HCT116 (cell line): ENCODE measurements around the gene NAT8. TPM values are rescaled to one million over a fixed set of nuclear protein-coding genes. Genes with fewer than 3 reads are reported as not detected.
"Not testable (repeated sequence)": the region's sequence is repeated elsewhere in the genome, so short reads cannot be mapped to it uniquely, and the experiment has no call there.

Experiments
- ATAC-seq: fragments of 200-7000 bp; cut with Tn5 transposase; 2 replicates; pipeline ENCODE4 v1.9.1; 2020; ENCODE audit warnings: mild to moderate bottlenecking, moderate library complexity
- BruUV-seq: library from RNA; stranded (reverse); fragments of 400-500 nt; replicated peaks from 2 replicates; lab custom pipeline; 2021; lab: Mats Ljungman, UMichigan
- CTCF ChIA-PET: fragments of 300-600 bp; sonication (Branson Sonifier 250); formaldehyde crosslinking; loops from one replicate; lab custom pipeline; 2021; ENCODE audit warnings: antibody characterized with exemption; lab: Charles Lee
- POLR2A ChIA-PET: fragments of 300-600, 350-600 bp; sonication (Branson Sonifier 250); formaldehyde crosslinking; loops from one replicate; lab custom pipeline; 2021; ENCODE audit warnings: antibody characterized with exemption; lab: Charles Lee
- RAD21 ChIA-PET, 2 experiments: fragments of 300-600 bp; sonication (Branson Sonifier 250); formaldehyde crosslinking; loops; one replicate each; lab custom pipeline; 2023; ENCODE audit warnings: low total read pairs in 2 of 2; ENCODE audit not compliant: uncharacterized antibody in 2 of 2, unreplicated experiment in 2 of 2, low non-redundant PET in 1 of 2; lab: Charles Lee
- DNase-seq: peaks from one replicate; pipeline ENCODE4 v3.0.0-alpha.2; 2010; ENCODE audit warnings: low read depth, low spot score
- H2AFZ ChIP-seq: fragments of 200-600 bp; shearing (Covaris generic), sonication (generic); 2 replicates; pipeline ENCODE4 v1.6.1; 2017; ENCODE audit warnings: low read depth, mixed run types, mixed read lengths, antibody characterized with exemption, low read length; ENCODE audit not compliant: poor library complexity, severe bottlenecking
- H3K27ac ChIP-seq: 2 replicates; pipeline ENCODE4 v1.5.1; 2012; ENCODE audit warnings: low read depth, low read length
- H3K27me3 ChIP-seq: fragments of 200-600 bp; sonication (generic); 2 replicates; pipeline ENCODE4 v1.6.1; 2016; ENCODE audit warnings: mixed run types, low read length, mixed read lengths; ENCODE audit not compliant: insufficient read depth
- H3K36me3 ChIP-seq, 2 experiments: fragments of 200-500 bp in 1 of 2; fragments of 200-600 bp in 1 of 2; sonication (Bioruptor generic) in 1 of 2; sonication (generic) in 1 of 2; 2 replicates each; pipeline versions ENCODE4 v1.5.1 to v1.6.1; 2014 to 2016; ENCODE audit warnings: low read length in 2 of 2, inconsistent platforms in 1 of 2, mixed read lengths in 1 of 2, mixed run types in 1 of 2; ENCODE audit not compliant: insufficient read depth in 2 of 2, control insufficient read depth in 1 of 2
- H3K4me1 ChIP-seq, 2 experiments: fragments of 200-600 bp in 1 of 2; sonication (generic) in 1 of 2; 2 replicates each; pipeline versions ENCODE4 v1.5.1 to v1.6.1; 2012 to 2017; ENCODE audit warnings: low read length in 2 of 2, inconsistent platforms in 1 of 2, mild to moderate bottlenecking in 1 of 2, mixed read lengths in 1 of 2, mixed run types in 1 of 2, moderate library complexity in 1 of 2; ENCODE audit not compliant: insufficient read depth in 2 of 2, control insufficient read depth in 1 of 2
- H3K4me2 ChIP-seq: fragments of 200-600 bp; sonication (generic); 2 replicates; pipeline ENCODE4 v1.6.1; 2017; ENCODE audit warnings: mixed run types, low read length, mixed read lengths
- H3K4me3 ChIP-seq, 2 experiments: fragments of 200-600 bp in 1 of 2; sonication (generic) in 1 of 2; replicated peaks in 1 of 2; 2 replicates each; pipeline ENCODE4 v1.5.1; 2011 to 2016; ENCODE audit warnings: low read length in 2 of 2, control low read depth in 1 of 2, low read depth in 1 of 2, mild to moderate bottlenecking in 1 of 2, mixed read lengths in 1 of 2, mixed run types in 1 of 2
- H3K79me2 ChIP-seq: fragments of 200-600 bp; sonication (generic); 2 replicates; pipeline ENCODE4 v1.6.1; 2017; ENCODE audit warnings: mild to moderate bottlenecking, mixed run types, low read length, moderate library complexity, mixed read lengths; ENCODE audit not compliant: insufficient read depth
- H3K9ac ChIP-seq: fragments of 200-600 bp; sonication (generic); 2 replicates; pipeline ENCODE4 v1.6.1; 2016; ENCODE audit warnings: low read length, mixed read lengths
- H3K9me2 ChIP-seq: fragments of 200-600 bp; sonication (generic), shearing (Covaris generic); 2 replicates; pipeline ENCODE4 v1.6.1; 2017; ENCODE audit warnings: mixed run types, mild to moderate bottlenecking, moderate library complexity; ENCODE audit not compliant: insufficient read depth
- H3K9me3 ChIP-seq, 2 experiments: fragments of 200-500 bp in 1 of 2; fragments of 200-600 bp in 1 of 2; sonication (Bioruptor generic) in 1 of 2; sonication (generic) in 1 of 2; 2 replicates each; pipeline ENCODE4 v1.6.1; 2014 to 2017; ENCODE audit warnings: low read length in 2 of 2, mixed read lengths in 2 of 2, inconsistent platforms in 1 of 2, low read depth in 1 of 2, mild to moderate bottlenecking in 1 of 2, mixed run types in 1 of 2, moderate library complexity in 1 of 2; ENCODE audit not compliant: control insufficient read depth in 1 of 2, insufficient read depth in 1 of 2
- H4K20me1 ChIP-seq: fragments of 200-600 bp; sonication (generic), shearing (Covaris generic); 2 replicates; pipeline ENCODE4 v1.6.1; 2017; ENCODE audit warnings: mixed run types, mild to moderate bottlenecking, moderate library complexity; ENCODE audit not compliant: insufficient read depth
- CBX3 ChIP-seq: IDR thresholded peaks from 2 replicates; pipeline ENCODE4 v1.6.1; 2012; ENCODE audit warnings: low read depth
- CEBPB ChIP-seq: IDR thresholded peaks from 2 replicates; pipeline ENCODE4 v1.6.1; 2012; ENCODE audit warnings: low read depth
- EGR1 ChIP-seq: IDR thresholded peaks from 2 replicates; pipeline ENCODE4 v1.6.1; 2012; ENCODE audit warnings: low read depth
- EZH2 ChIP-seq: fragments of 200-600 bp; sonication (generic); IDR thresholded peaks from 2 replicates; pipeline ENCODE4 v1.6.1; 2017; ENCODE audit warnings: antibody characterized with exemption, mixed run types
- JUND ChIP-seq: IDR thresholded peaks from 2 replicates; pipeline ENCODE4 v1.6.1; 2012
- POLR2A ChIP-seq: IDR thresholded peaks from 2 replicates; pipeline ENCODE4 v1.7.0; 2011; ENCODE audit warnings: borderline replicate concordance; ENCODE audit not compliant: insufficient read depth, insufficient read length; ENCODE audit errors: extremely low read depth
- ZNF274 ChIP-seq: fragments of 200-500 bp; sonication (Bioruptor generic); IDR thresholded peaks from 2 replicates; pipeline ENCODE4 v1.6.1; 2014; ENCODE audit warnings: mild to moderate bottlenecking, low read depth, low read length, inconsistent platforms
- intact Hi-C: fragments of 100-400 bp; cut with micrococcal nuclease; formaldehyde crosslinking; loops from 2 replicates; pipeline ENCODE4 v1.10.0; 2022
- total RNA-seq: library from RNA; stranded (reverse); gene quantifications from one replicate; pipeline ENCODE4 v1.2.1, GENCODE V29; 2021; ENCODE audit not compliant: unreplicated experiment
- TF ChIP-seq, protein P1 (sequence below): IDR thresholded peaks from 2 replicates; pipeline ENCODE4 v1.6.1; 2012
- TF ChIP-seq, protein P2 (sequence below): IDR thresholded peaks from 2 replicates; pipeline ENCODE4 v1.6.1; 2012; ENCODE audit warnings: low read depth

NAT8 gene
- total RNA-seq, 1 experiment from 2014 or later: not detected

DNA sequence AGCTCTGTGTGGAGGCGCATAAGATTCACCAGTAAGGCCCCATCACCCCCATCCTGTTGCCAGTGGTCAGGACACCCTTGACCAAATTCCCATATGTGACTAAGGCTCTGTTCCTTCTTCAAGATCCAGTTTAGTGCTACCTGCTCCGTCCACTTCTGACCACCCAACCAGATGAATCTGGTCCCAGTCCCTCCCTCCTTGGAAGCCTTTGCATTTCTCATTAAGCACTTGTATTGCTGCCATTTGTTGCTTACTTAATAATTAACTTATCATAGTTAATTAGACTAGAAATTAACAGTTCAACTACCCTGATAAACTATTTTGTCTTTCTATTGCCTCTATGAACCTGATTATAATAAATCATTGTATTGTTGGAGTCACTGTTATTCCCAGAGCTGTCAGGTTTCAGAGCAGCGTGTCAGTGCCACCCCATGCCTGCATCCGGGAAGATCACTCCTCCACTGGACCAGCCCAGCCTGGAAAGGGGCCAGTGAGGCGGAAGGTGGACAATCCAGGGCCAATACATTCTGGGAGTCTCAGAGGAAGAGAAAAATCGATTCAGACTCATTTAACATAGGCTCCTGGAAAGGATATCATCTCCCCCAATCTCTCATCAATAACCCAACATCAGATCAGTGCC is 9.5 kb upstream of the NAT8 start:
- no peak for DNase-seq
- Histone ChIP-seq H3K9me3 (no peaks in the 10 kb centered on the region), H3K9ac (no peak overlapping the region), H2AFZ (no peak overlapping the region), H4K20me1 (no peaks in the 10 kb centered on the region), H3K27ac (no peak overlapping the region), H3K9me2 (no peaks in the 10 kb centered on the region), H3K36me3 (no peaks in the 10 kb centered on the region), H3K4me2 (no peak overlapping the region), H3K4me1 (peaks cover 0 to 3% of the 10 kb centered on the region in 2 experiments; a peak in 1 of 4 replicates), H3K4me3 (no peak overlapping the region), H3K79me2 (no peaks in the 10 kb centered on the region), H3K27me3 (no peaks in the 10 kb centered on the region)
- intact Hi-C loops: no loop called here
- ATAC-seq: no peak
- ChIA-PET CTCF (no interaction called here), POLR2A (no interaction called here), RAD21 (no interaction called here)
- BruUV-seq: no TSS peak
- TF ChIP-seq ZNF274: no peak
- no peak for TF ChIP-seq POLR2A

DNA sequence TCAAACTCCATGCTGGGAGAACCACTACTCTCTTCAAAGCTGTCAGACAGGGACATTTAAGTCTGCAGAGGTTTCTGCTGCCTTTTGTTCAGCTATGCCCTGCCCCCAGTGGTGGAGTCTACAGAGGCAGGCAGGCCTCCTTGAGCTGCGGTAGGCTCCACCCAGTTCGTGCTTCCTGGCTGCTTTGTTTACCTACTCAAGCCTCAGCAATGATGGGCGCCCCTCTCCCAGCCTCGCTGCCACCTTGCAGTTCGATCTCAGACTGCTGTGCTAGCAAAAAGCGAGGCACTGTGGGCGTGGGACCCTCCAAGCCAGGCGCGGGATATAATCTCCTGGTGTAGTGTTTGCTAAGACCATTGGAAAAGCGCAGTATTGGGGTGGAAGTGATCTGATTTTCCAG is 5.5 kb upstream of the NAT8 start:
- POLR2A ChIA-PET, H3K36me3 ChIP-seq, RAD21 ChIA-PET, H3K9me2 ChIP-seq, H3K27me3 ChIP-seq, ATAC-seq, DNase-seq, H3K27ac ChIP-seq, intact Hi-C loops, H3K79me2 ChIP-seq, BruUV-seq, H2AFZ ChIP-seq, H3K9me3 ChIP-seq, H3K4me2 ChIP-seq, H3K4me1 ChIP-seq, H4K20me1 ChIP-seq, H3K4me3 ChIP-seq, H3K9ac ChIP-seq: not testable (repeated sequence)
- CTCF ChIA-PET: interaction anchor here (1.5 kb wide), 1 partner anchor 28 kb away, joined by 4 read pairs; no protein-coding TSS in a partner anchor

DNA sequence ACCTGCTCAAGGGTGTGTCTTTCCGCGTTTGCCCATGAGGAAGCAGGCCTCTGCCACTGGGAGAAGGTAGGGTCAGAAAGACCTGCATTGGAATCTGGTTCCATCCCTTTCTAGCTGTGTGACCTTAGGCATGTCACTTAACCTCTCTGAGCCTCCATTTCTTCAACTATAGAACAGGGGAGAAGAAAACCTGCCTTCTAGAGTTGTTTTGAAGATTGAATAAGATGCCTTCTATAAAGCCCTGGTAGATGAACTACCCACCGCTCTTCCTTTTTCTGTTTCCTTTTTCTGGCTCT is 507 bp downstream of the NAT8 start:
- DNase-seq: no peak
- no peak overlapping the region for H3K9ac ChIP-seq
- BruUV-seq: no TSS peak
- H4K20me1 ChIP-seq: no peaks in the 10 kb centered on the region
- ChIA-PET CTCF (no interaction called here), POLR2A (no interaction called here), RAD21 (no interaction called here)
- no peaks in the 10 kb centered on the region for H3K9me2 ChIP-seq
- no peak overlapping the region for H2AFZ ChIP-seq
- peaks cover 0 to 3% of the 10 kb centered on the region in 2 experiments; a peak in 1 of 4 replicates for H3K4me1 ChIP-seq
- ATAC-seq: no peak
- no peak overlapping the region for H3K4me3 ChIP-seq
- intact Hi-C loops: no loop called here
- H3K4me2 ChIP-seq: no peak overlapping the region
- H3K36me3 ChIP-seq: no peaks in the 10 kb centered on the region
- peaks cover 0 to 4% of the 10 kb centered on the region in 2 experiments; a peak in 1 of 4 replicates for H3K9me3 ChIP-seq
- H3K79me2 ChIP-seq: no peaks in the 10 kb centered on the region
- no peaks in the 10 kb centered on the region for H3K27me3 ChIP-seq
- TF ChIP-seq JUND (no peak), CEBPB (no peak), EZH2 (no peak), EGR1 (no peak), CBX3 (no peak)
- TF ChIP-seq, protein P1, sequence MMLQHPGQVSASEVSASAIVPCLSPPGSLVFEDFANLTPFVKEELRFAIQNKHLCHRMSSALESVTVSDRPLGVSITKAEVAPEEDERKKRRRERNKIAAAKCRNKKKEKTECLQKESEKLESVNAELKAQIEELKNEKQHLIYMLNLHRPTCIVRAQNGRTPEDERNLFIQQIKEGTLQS: no peak
- TF ChIP-seq, protein P2, sequence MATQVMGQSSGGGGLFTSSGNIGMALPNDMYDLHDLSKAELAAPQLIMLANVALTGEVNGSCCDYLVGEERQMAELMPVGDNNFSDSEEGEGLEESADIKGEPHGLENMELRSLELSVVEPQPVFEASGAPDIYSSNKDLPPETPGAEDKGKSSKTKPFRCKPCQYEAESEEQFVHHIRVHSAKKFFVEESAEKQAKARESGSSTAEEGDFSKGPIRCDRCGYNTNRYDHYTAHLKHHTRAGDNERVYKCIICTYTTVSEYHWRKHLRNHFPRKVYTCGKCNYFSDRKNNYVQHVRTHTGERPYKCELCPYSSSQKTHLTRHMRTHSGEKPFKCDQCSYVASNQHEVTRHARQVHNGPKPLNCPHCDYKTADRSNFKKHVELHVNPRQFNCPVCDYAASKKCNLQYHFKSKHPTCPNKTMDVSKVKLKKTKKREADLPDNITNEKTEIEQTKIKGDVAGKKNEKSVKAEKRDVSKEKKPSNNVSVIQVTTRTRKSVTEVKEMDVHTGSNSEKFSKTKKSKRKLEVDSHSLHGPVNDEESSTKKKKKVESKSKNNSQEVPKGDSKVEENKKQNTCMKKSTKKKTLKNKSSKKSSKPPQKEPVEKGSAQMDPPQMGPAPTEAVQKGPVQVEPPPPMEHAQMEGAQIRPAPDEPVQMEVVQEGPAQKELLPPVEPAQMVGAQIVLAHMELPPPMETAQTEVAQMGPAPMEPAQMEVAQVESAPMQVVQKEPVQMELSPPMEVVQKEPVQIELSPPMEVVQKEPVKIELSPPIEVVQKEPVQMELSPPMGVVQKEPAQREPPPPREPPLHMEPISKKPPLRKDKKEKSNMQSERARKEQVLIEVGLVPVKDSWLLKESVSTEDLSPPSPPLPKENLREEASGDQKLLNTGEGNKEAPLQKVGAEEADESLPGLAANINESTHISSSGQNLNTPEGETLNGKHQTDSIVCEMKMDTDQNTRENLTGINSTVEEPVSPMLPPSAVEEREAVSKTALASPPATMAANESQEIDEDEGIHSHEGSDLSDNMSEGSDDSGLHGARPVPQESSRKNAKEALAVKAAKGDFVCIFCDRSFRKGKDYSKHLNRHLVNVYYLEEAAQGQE: no peak
- no peak overlapping the region for H3K27ac ChIP-seq
